Urothelium cell line (cell line): ENCODE results near the gene SLC25A51.
A peak's percentile ranks its signal among the peaks of the same experiment; 100 is the strongest.

Experiments used
- DNase-seq: peaks from one replicate; pipeline ENCODE4 v3.0.0; 2011; ENCODE audit warnings: low spot score, mixed read lengths
- FAIRE-seq: peaks from 2 replicates; lab custom pipeline; 2011; peaks lifted over from hg19 to GRCh38; lab: Jason Lieb, UNC

SLC25A51 gene

DNA sequence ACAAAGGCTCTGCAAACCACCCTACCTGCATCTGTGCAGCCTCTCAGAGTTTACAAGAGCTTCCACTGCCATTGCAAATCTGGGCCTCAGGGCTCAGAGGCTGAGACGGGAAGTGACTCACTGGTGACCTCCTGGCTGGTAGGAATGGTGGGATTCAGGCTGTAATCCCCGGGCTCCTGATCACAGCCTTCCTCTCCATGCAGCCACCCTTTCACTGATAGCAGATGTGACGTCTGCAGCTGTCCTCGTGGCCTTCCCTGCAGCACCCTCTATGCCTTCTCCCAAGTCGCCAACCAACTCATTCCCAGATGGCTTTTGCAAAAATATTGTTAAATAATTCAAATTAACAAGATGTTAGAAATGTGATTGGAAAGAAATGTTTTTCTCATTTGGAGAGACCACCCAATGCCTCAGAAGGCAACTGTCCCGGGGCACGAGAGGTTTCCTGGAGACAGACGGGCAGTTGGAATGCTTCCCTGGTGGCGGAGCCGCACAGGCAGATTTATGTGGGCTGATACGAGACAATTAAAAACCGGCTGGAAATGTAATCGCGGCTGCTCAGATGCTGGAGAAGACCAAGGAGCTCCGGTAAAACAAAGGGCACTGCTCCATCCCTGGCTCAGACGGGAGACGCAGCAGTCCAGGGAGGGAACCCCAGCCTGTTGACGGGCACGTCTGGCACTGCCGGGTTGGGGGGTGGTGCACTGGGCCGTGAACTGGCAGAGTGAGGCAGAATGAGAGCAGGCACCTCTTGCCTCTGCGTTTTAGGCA, 34.4 kb upstream of the SLC25A51 start:
- peak; percentile 72 for DNase-seq

DNA sequence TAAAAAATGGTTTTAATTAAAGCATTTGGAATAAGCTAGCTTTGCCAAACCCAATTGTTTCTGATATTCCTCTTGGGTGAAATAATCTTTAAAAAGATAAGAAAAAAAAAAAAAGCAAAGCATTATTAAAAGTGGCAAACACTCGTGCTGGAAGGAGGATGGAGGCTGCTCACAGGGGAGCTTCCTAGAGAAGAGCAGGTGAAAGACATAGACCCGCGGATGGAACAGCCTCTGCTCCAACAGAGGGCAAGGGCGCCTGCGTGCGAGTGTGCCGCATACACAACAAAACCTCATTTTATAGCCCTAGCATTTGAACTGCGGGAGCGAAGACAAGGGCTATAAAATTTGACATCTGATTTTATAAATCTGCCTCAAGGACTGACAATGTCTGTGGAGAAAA, 33.4 kb upstream of the SLC25A51 start:
- FAIRE-seq (no peak), DNase-seq (no peak)

More for the DNA sequence above, 34.4 kb upstream of the SLC25A51 start:
- no peak for FAIRE-seq

- no peak for DNase-seq
- no peak for FAIRE-seq
Measured at GRCh38 chr9:37936965-37937364, 33.0 kb upstream of the SLC25A51 start.

DNA sequence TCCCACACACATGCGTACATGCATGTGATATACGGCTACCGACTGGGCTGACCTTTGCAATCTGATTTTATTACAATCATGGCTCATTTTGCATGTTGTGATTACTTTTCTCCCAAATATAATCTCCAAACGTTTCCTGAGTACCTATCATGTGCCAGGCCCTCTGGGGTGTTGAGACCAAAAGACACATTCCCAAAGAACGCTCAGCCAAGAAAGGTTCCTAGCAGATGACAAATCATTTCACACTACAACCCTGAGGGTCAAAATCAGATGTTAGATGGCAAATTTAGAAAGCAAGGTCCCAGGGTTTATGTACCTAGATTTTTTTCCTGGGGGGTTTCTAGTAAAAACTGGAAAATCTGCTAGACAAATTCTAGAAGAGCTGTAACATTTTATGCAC, 32.4 kb upstream of the SLC25A51 start:
- DNase-seq: no peak
- FAIRE-seq: no peak

- no peak for DNase-seq
- no peak for FAIRE-seq
Measured at GRCh38 chr9:37935096-37935495, 31.2 kb upstream of the SLC25A51 start.

DNA sequence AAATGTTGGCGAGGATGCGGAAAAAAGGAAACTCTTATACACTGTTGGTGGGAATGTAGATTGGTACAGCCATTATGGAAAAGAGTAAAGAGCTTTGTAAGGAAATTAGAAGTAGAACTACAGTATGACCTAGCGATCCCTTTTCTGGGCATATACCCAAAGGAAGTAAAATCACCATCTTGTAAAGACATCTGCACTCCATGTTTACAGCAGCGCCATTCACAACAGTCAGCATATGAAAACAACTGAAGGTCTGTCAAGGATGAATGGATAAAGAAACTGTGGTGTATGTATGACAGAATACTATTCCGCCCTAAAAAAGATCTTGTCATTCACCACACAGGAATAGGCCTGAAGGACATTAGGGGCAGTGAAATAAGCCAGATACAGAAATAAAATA, 27.7 kb upstream of the SLC25A51 start:
- DNase-seq: no peak
- no peak for FAIRE-seq

GRCh38 chr9:37929441-37929895, 25.5 kb upstream of the SLC25A51 start:
- FAIRE-seq (no peak), DNase-seq (no peak)

- FAIRE-seq (no peak), DNase-seq (no peak)
Measured at GRCh38 chr9:37928552-37929430, 24.9 kb upstream of the SLC25A51 start.

GRCh38 chr9:37927601-37928551, 23.9 kb upstream of the SLC25A51 start:
- FAIRE-seq (no peak), DNase-seq (no peak)

GRCh38 chr9:37927132-37927531, 23.2 kb upstream of the SLC25A51 start:
- FAIRE-seq: no peak
- DNase-seq: no peak

DNA sequence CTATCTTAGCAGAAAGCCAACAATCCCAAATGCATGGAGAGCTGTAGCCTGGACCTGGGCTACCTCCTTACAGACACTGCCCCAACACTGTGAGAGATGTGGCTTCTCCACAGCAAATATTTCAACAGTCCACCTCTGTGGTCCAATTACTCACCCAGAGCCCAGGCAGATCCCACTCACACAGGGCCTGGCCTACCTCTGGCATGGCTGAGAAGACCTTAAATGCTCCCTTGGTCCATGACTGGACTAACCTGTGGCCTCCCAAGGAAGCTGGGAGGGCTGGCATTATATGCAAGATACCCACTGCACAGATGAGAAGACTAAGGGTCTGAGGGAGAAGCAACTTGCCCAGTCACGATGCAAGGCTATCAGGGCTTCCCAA, 22.8 kb upstream of the SLC25A51 start:
- DNase-seq (no peak), FAIRE-seq (no peak)

GRCh38 chr9:37925786-37926736, 22.1 kb upstream of the SLC25A51 start:
- FAIRE-seq (peak; percentile 61), DNase-seq (peak; percentile 52)

DNA sequence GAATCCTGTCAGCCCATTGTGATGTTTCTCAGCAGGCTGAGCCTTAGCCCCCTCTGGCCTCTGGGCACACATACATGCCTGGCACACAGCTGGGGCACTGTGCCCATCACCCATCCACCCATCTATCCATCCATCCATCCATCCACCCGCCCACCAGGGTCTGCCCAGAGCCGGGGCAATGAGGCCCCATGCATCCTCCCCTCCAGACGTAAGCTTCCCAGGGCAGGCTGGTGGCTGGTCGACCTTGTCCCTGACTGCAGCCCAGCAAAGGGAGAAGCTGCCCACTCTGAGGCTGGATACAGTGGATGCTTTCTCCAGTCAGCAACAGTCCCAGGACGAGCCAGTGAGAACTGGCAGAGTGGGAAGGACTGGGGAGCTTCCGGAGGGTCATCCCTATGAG, 21.1 kb upstream of the SLC25A51 start:
- no peak for FAIRE-seq
- no peak for DNase-seq

DNA sequence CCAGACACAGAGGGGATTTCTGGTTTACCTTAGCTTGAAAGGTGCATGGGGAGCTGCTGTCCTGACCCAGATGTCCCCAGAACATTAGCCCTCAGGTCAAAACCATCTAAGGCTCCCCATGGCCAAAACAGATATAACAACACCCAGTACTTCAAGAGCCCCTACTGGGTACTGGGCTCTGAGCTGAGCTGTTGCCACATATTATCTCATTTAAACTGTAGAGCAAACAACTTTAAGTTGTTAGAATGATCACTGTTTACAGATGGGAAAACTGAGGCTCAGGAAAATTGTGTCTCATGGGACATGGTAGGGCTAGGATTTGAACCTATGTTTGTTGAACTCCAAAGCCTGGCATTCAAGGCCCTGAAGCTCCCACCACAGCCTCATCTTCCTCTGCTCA, 20.6 kb upstream of the SLC25A51 start:
- no peak for FAIRE-seq
- no peak for DNase-seq

- FAIRE-seq (no peak), DNase-seq (no peak)
Measured at GRCh38 chr9:37923796-37924427, 20.0 kb upstream of the SLC25A51 start.

DNA sequence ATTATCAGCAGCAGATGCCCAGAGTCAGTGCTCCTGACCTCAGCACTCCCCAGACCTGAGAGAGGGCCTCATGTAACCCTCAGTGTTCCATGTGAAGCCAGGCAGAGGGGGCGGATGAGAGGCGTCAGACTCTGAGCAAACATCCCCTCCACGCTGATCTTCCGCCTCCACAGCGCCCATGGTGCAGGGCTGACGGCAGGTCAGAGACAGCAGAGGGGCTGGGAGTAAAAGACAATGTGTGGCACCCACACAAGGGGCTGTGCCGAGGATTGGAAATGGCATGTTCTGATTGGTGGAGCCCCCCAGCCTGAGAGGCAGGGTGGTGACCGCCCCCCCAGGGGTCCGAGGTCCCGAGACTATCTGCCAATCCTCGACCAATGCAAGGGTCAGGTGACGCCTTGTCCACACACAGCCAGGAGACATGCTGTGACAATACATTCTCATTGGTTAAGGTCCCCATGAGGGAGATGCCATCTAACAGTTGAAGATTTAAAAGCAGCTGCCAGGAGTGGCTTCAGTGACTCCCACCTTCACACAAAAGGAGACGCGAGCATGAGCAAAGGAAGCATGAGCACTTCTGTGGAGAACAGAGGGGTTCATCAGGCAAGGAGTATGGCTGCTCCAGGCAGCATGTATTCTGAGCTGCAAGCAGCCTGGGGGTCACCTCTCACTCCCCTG, 19.3 kb upstream of the SLC25A51 start:
- FAIRE-seq (no peak), DNase-seq (no peak)

- FAIRE-seq (no peak), DNase-seq (no peak)
Measured at GRCh38 chr9:37922363-37923117, 18.6 kb upstream of the SLC25A51 start.
